ACC112 (cell line): ENCODE results near the gene TTC16.

ENCODE experiments used
- H2AFZ ChIP-seq: fragments of 200-600 bp; sonication (generic); one replicate; pipeline ENCODE4 v1.6.0; 2017; ENCODE audit warnings: antibody characterized with exemption, low read length; ENCODE audit not compliant: unreplicated experiment
- H3K27ac ChIP-seq: fragments of 200-600 bp; sonication (generic); 2 replicates; pipeline ENCODE4 v1.5.1; 2014; ENCODE audit warnings: low read depth, mild to moderate bottlenecking, antibody characterized with exemption, low read length, moderate library complexity
- H3K27me3 ChIP-seq: fragments of 200-600 bp; sonication (generic); 2 replicates; pipeline ENCODE4 v1.6.1; 2014; ENCODE audit warnings: mild to moderate bottlenecking, antibody characterized with exemption, low read length, moderate library complexity, mixed read lengths; ENCODE audit not compliant: insufficient read depth
- H3K36me3 ChIP-seq: fragments of 200-600 bp; sonication (generic); 2 replicates; pipeline ENCODE4 v1.6.1; 2016; ENCODE audit warnings: mild to moderate bottlenecking, antibody characterized with exemption, low read length, moderate library complexity, mixed read lengths; ENCODE audit not compliant: insufficient read depth
- H3K4me1 ChIP-seq: fragments of 200-600 bp; sonication (generic); one replicate; pipeline ENCODE4 v1.6.1; 2016; ENCODE audit warnings: low read length, mixed read lengths; ENCODE audit not compliant: insufficient read depth, unreplicated experiment, control insufficient read depth
- H3K4me3 ChIP-seq: fragments of 200-600 bp; sonication (generic); 2 replicates; pipeline ENCODE4 v1.5.1; 2014; ENCODE audit warnings: mild to moderate bottlenecking, low read depth, low read length
- H3K79me2 ChIP-seq: fragments of 200-600 bp; sonication (generic); one replicate; pipeline ENCODE4 v1.6.0; 2016; ENCODE audit warnings: low read length; ENCODE audit not compliant: control insufficient read depth, unreplicated experiment, insufficient read depth

Gene TTC16

GRCh38 chr9:127720865-127721227, 5.0 kb downstream of the TTC16 start:
- Histone ChIP-seq H3K4me3 (no peak overlapping the region), H2AFZ (no peak overlapping the region), H3K79me2 (no peaks in the 10 kb centered on the region), H3K4me1 (peaks cover 24% of the 10 kb centered on the region), H3K36me3 (no peaks in the 10 kb centered on the region), H3K27me3 (no peaks in the 10 kb centered on the region), H3K27ac (no peak overlapping the region)

GRCh38 chr9:127721391-127721821, 5.5 kb downstream of the TTC16 start:
- Histone ChIP-seq H3K4me3 (no peak overlapping the region), H3K27ac (no peak overlapping the region), H2AFZ (no peak overlapping the region)

GRCh38 chr9:127722055-127722745, 6.3 kb downstream of the TTC16 start:
- no peaks in the 10 kb centered on the region for H3K36me3 ChIP-seq
- H2AFZ ChIP-seq, result no peak overlapping the region
- H3K27ac ChIP-seq, result no peak overlapping the region
- H3K27me3 ChIP-seq, result no peaks in the 10 kb centered on the region
- H3K4me3 ChIP-seq, result no peak overlapping the region
- H3K79me2 ChIP-seq, result no peaks in the 10 kb centered on the region
- peaks cover 24% of the 10 kb centered on the region for H3K4me1 ChIP-seq

More at GRCh38 chr9:127721391-127721821, 5.5 kb downstream of the TTC16 start:
- Histone ChIP-seq H3K79me2 (no peaks in the 10 kb centered on the region), H3K36me3 (no peaks in the 10 kb centered on the region), H3K27me3 (no peaks in the 10 kb centered on the region), H3K4me1 (peaks cover 24% of the 10 kb centered on the region)

GRCh38 chr9:127723013-127723412, 7.1 kb downstream of the TTC16 start:
- Histone ChIP-seq H3K79me2 (no peaks in the 10 kb centered on the region), H3K36me3 (no peaks in the 10 kb centered on the region), H3K4me1 (peaks cover 24% of the 10 kb centered on the region), H3K4me3 (no peak overlapping the region), H2AFZ (no peak overlapping the region), H3K27ac (no peak overlapping the region), H3K27me3 (no peaks in the 10 kb centered on the region)

- H3K4me1 ChIP-seq, result peaks cover 24% of the 10 kb centered on the region
- no peaks in the 10 kb centered on the region for H3K27me3 ChIP-seq
- no peaks in the 10 kb centered on the region for H3K79me2 ChIP-seq
- H2AFZ ChIP-seq, result no peak overlapping the region
- H3K27ac ChIP-seq, result no peak overlapping the region
- no peak overlapping the region for H3K4me3 ChIP-seq
- no peaks in the 10 kb centered on the region for H3K36me3 ChIP-seq
Observed at GRCh38 chr9:127723444-127723843, 7.6 kb downstream of the TTC16 start.

GRCh38 chr9:127724012-127724411, 8.1 kb downstream of the TTC16 start:
- H3K4me1 ChIP-seq, result peaks cover 24% of the 10 kb centered on the region
- no peak overlapping the region for H3K4me3 ChIP-seq
- H2AFZ ChIP-seq, result no peak overlapping the region
- H3K27ac ChIP-seq, result no peak overlapping the region
- no peaks in the 10 kb centered on the region for H3K36me3 ChIP-seq
- H3K79me2 ChIP-seq, result no peaks in the 10 kb centered on the region
- no peaks in the 10 kb centered on the region for H3K27me3 ChIP-seq

- Histone ChIP-seq H3K79me2 (no peaks in the 10 kb centered on the region), H3K27me3 (no peaks in the 10 kb centered on the region), H3K36me3 (no peaks in the 10 kb centered on the region), H3K27ac (no peak overlapping the region), H2AFZ (no peak overlapping the region), H3K4me3 (no peak overlapping the region), H3K4me1 (peaks cover 19% of the 10 kb centered on the region)
Observed at GRCh38 chr9:127726871-127727270, 11.0 kb downstream of the TTC16 start.

GRCh38 chr9:127728808-127729207, 12.9 kb downstream of the TTC16 start:
- no peak overlapping the region for H3K4me3 ChIP-seq
- no peaks in the 10 kb centered on the region for H3K27me3 ChIP-seq
- no peak overlapping the region for H3K27ac ChIP-seq
- H2AFZ ChIP-seq, result no peak overlapping the region
- H3K79me2 ChIP-seq, result no peaks in the 10 kb centered on the region
- H3K4me1 ChIP-seq, result peaks cover 9% of the 10 kb centered on the region
- H3K36me3 ChIP-seq, result no peaks in the 10 kb centered on the region

- Histone ChIP-seq H3K36me3 (no peaks in the 10 kb centered on the region), H2AFZ (no peak overlapping the region), H3K27me3 (no peaks in the 10 kb centered on the region), H3K27ac (no peak overlapping the region), H3K4me1 (peaks cover 4% of the 10 kb centered on the region), H3K4me3 (no peak overlapping the region), H3K79me2 (no peaks in the 10 kb centered on the region)
Observed at GRCh38 chr9:127729522-127730256, 13.8 kb downstream of the TTC16 start.

- no peaks in the 10 kb centered on the region for H3K36me3 ChIP-seq
- no peak overlapping the region for H3K4me3 ChIP-seq
- H3K79me2 ChIP-seq, result no peaks in the 10 kb centered on the region
- no peak overlapping the region for H2AFZ ChIP-seq
- H3K27ac ChIP-seq, result no peak overlapping the region
- H3K27me3 ChIP-seq, result no peaks in the 10 kb centered on the region
- H3K4me1 ChIP-seq, result peaks cover 4% of the 10 kb centered on the region
Observed at GRCh38 chr9:127730262-127730661, 14.4 kb downstream of the TTC16 start.
